ENCODE measurements around the gene MOB1A.

Gene MOB1A

DNA sequence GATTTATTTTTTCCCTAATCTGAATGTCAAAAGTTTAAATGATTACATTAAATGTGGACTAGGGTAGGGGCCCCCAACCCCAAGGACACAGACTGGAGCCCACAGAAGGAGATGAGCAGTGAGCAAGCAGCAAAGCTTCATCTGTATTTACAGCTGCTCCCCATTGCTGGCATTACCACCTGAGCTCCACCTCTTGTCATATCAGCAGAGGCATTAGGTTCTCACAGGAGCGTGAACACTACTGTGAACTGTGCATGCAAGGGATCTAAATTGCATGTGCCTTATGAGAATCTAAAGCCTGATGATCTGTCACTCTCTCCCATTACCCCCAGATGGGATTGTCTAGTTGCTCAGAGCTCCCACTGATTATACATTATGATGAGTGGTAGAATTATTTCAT lies 3.8 kb downstream of the MOB1A start:
- Histone ChIP-seq H3K4me3 (replicated peaks; ENCODE audit: insufficient read depth, low read length) (no peak overlapping the region), H3K27me3 (ENCODE audit: insufficient read depth, poor library complexity, severe bottlenecking) (no peaks in the 10 kb centered on the region), H3K27ac (replicated peaks) (no peak overlapping the region)
- DNase-seq (ENCODE audit: low read depth in 1 of 2, low spot score in 1 of 2) = no peak
- TF ChIP-seq, protein P1, sequence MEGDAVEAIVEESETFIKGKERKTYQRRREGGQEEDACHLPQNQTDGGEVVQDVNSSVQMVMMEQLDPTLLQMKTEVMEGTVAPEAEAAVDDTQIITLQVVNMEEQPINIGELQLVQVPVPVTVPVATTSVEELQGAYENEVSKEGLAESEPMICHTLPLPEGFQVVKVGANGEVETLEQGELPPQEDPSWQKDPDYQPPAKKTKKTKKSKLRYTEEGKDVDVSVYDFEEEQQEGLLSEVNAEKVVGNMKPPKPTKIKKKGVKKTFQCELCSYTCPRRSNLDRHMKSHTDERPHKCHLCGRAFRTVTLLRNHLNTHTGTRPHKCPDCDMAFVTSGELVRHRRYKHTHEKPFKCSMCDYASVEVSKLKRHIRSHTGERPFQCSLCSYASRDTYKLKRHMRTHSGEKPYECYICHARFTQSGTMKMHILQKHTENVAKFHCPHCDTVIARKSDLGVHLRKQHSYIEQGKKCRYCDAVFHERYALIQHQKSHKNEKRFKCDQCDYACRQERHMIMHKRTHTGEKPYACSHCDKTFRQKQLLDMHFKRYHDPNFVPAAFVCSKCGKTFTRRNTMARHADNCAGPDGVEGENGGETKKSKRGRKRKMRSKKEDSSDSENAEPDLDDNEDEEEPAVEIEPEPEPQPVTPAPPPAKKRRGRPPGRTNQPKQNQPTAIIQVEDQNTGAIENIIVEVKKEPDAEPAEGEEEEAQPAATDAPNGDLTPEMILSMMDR (IDR thresholded peaks at IDR 0.05; ENCODE audit: insufficient read depth, low read length) = no peak
- TF ChIP-seq SPI1 (IDR thresholded peaks at IDR 0.05; ENCODE audit: borderline replicate concordance, low read depth) (no peak), POLR2AphosphoS5 (IDR thresholded peaks at IDR 0.05; ENCODE audit: low read depth) (no peak), GABPA (IDR thresholded peaks at IDR 0.05; ENCODE audit: low read depth) (no peak)
- TF ChIP-seq, protein P2, sequence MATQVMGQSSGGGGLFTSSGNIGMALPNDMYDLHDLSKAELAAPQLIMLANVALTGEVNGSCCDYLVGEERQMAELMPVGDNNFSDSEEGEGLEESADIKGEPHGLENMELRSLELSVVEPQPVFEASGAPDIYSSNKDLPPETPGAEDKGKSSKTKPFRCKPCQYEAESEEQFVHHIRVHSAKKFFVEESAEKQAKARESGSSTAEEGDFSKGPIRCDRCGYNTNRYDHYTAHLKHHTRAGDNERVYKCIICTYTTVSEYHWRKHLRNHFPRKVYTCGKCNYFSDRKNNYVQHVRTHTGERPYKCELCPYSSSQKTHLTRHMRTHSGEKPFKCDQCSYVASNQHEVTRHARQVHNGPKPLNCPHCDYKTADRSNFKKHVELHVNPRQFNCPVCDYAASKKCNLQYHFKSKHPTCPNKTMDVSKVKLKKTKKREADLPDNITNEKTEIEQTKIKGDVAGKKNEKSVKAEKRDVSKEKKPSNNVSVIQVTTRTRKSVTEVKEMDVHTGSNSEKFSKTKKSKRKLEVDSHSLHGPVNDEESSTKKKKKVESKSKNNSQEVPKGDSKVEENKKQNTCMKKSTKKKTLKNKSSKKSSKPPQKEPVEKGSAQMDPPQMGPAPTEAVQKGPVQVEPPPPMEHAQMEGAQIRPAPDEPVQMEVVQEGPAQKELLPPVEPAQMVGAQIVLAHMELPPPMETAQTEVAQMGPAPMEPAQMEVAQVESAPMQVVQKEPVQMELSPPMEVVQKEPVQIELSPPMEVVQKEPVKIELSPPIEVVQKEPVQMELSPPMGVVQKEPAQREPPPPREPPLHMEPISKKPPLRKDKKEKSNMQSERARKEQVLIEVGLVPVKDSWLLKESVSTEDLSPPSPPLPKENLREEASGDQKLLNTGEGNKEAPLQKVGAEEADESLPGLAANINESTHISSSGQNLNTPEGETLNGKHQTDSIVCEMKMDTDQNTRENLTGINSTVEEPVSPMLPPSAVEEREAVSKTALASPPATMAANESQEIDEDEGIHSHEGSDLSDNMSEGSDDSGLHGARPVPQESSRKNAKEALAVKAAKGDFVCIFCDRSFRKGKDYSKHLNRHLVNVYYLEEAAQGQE (IDR thresholded peaks at IDR 0.05; ENCODE audit: insufficient replicate concordance, low read depth) = no peak

DNA sequence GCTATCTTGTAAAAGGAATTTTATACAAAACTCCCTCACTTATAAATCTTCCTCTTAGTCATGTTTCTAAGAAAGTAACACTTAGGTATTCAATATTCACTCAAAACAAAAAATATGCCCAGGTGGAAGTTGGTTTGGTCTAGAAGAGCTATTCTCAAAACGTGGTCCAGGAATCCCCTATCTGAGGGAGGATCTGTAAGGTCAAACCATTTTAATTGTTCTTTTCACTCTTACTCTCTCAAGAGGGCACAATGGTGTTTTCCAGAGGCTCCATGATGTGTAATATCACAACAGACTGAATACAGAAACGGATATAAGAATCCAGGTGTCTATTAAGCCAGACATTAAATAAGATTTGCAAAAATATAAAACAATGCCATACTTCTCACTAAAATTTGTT lies 9.9 kb downstream of the MOB1A start:
- no peak for DNase-seq (ENCODE audit: low read depth in 1 of 2, low spot score in 1 of 2)
- H3K27ac ChIP-seq (replicated peaks) = no peak overlapping the region
- no peaks in the 10 kb centered on the region for H3K27me3 ChIP-seq (ENCODE audit: insufficient read depth, poor library complexity, severe bottlenecking)
- TF ChIP-seq GABPA (IDR thresholded peaks at IDR 0.05; ENCODE audit: low read depth) (no peak), SPI1 (IDR thresholded peaks at IDR 0.05; ENCODE audit: borderline replicate concordance, low read depth) (no peak), POLR2AphosphoS5 (IDR thresholded peaks at IDR 0.05; ENCODE audit: low read depth) (no peak)
- TF ChIP-seq, protein P2 (IDR thresholded peaks at IDR 0.05; ENCODE audit: insufficient replicate concordance, low read depth) = no peak
- TF ChIP-seq, protein P1 (IDR thresholded peaks at IDR 0.05; ENCODE audit: insufficient read depth, low read length) = no peak
- H3K4me3 ChIP-seq (replicated peaks; ENCODE audit: insufficient read depth, low read length) = no peak overlapping the region

DNA sequence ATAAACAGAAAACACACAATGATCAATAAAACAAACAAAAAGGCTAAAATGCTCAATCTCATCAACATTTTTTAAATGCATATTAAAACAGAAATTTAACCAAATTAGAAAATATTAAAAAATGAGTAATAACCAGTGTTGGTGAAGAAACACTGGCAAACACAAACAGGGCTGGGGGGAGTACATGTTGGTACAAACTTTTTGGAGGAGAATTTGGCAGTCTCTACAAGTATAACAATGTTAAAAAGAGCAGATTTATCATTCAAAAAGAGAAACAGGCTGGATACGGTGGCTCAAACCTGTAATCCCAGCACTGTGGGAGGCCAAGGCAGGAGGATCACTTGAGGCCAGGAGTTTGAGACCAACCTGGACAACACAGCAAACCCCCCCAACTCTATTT lies 13.9 kb downstream of the MOB1A start:
- Histone ChIP-seq H3K27me3 (ENCODE audit: insufficient read depth, poor library complexity, severe bottlenecking) (no peaks in the 10 kb centered on the region), H3K4me3 (replicated peaks; ENCODE audit: insufficient read depth, low read length) (no peak overlapping the region), H3K27ac (replicated peaks) (no peak overlapping the region)
- no peak for DNase-seq (ENCODE audit: low read depth in 1 of 2, low spot score in 1 of 2)
- TF ChIP-seq GABPA (IDR thresholded peaks at IDR 0.05; ENCODE audit: low read depth) = no peak

DNA sequence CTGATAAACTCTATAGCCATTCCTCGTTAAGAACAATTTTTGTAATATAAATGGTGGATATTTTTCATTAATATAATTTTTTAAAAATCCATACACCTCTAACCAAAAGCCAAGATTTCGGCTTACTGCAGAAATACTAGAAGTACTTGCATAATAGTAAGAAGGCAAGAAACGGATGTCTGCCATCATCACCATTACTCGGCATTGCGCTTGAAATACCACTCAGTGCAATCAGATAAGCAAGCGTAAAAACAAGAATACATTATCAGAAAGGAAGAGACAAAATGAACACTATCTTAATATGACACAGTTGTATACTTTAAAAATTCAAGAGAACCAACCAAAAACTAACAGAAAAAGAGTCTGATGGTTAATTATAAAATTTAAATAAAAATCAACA lies 15.7 kb downstream of the MOB1A start:
- DNase-seq (ENCODE audit: low read depth in 1 of 2, low spot score in 1 of 2) = no peak
- Histone ChIP-seq H3K4me3 (replicated peaks; ENCODE audit: insufficient read depth, low read length) (no peak overlapping the region), H3K27me3 (ENCODE audit: insufficient read depth, poor library complexity, severe bottlenecking) (no peaks in the 10 kb centered on the region), H3K27ac (replicated peaks) (no peak overlapping the region)
- TF ChIP-seq POLR2AphosphoS5 (IDR thresholded peaks at IDR 0.05; ENCODE audit: low read depth) (no peak), GABPA (IDR thresholded peaks at IDR 0.05; ENCODE audit: low read depth) (no peak), SPI1 (IDR thresholded peaks at IDR 0.05; ENCODE audit: borderline replicate concordance, low read depth) (no peak)
- TF ChIP-seq, protein P1 (IDR thresholded peaks at IDR 0.05; ENCODE audit: insufficient read depth, low read length) = no peak
- TF ChIP-seq, protein P2 (IDR thresholded peaks at IDR 0.05; ENCODE audit: insufficient replicate concordance, low read depth) = no peak

All from HL-60 (cell line).